T-helper 1 cell treated with Interleukin-12 subunit alpha and Interleukin-12 subunit beta and Interleukin-4 antibody, amounts not matched to agents 30 ng/mL and 1 ng/mL, for 36 hours (primary cell): ENCODE measurements around the gene MCF2L2. TPM values are rescaled to one million over a fixed set of nuclear protein-coding genes. Genes with fewer than 3 reads are reported as not detected.

ENCODE experiments used
- intact Hi-C: fragments of 100-400 bp; cut with micrococcal nuclease; formaldehyde crosslinking; loops from one replicate; pipeline ENCODE4 v1.15.1; 2024
- total RNA-seq: library from RNA; stranded (reverse); gene quantifications from 2 replicates; pipeline ENCODE4 v1.2.3, GENCODE V29; 2022

The MCF2L2 gene
- total RNA-seq, 1 donor from 2014 or later = 3.8 TPM

DNA sequence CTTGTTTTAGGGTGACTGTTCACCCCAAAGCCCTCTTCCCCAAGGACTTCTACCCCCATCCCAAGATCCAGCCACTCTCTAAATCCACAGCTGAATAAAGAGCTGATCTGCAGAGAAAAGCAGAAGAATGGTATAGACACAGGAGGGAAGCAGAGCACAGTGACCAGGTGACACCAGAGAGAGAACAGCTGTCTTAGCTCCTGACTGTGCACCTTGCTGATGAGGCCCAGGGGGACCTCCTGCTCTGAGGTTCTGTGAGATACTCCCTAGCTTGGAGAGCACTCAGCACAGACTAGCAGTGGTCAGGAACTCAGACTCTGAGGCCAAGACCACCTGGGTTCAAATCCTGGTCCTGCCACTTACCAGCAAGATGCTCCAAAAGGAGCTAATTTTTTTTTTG is 17.7 kb downstream of the MCF2L2 start:
- intact Hi-C loops = no loop called here

GRCh38 chr3:183410280-183410679 is 18.1 kb downstream of the MCF2L2 start:
- intact Hi-C loops = no loop called here

- intact Hi-C loops = no loop called here
These were observed 19.2 kb downstream of the MCF2L2 start for GRCh38 chr3:183409219-183409618.

DNA sequence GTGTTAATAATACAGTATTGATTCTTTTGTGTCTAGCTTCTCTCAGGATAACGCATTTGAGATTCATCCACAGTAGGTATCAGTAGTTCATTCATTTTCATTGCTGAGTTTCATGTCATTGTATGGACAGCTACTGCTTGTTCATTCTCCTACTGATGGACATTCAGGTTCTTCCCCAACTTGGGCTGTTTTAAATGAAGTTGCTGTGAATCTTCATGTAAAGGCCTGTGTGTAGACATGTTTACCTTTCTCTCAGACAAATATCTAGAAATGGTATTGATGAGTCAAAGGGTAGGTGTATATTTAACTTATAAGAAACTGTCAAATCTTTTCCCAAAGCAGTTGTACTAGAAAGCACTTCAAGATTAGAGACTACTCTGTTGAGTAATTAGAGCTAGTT is 26.7 kb downstream of the MCF2L2 start:
- intact Hi-C loops = no loop called here

GRCh38 chr3:183400352-183400751 is 28.1 kb downstream of the MCF2L2 start:
- intact Hi-C loops = no loop called here

- intact Hi-C loops = no loop called here
These were observed 31.6 kb downstream of the MCF2L2 start for GRCh38 chr3:183396662-183397391.

- intact Hi-C loops = no loop called here
These were observed 34.3 kb downstream of the MCF2L2 start for GRCh38 chr3:183394150-183394549.

GRCh38 chr3:183393625-183394024 is 34.8 kb downstream of the MCF2L2 start:
- intact Hi-C loops = no loop called here

- intact Hi-C loops = no loop called here
These were observed 36.0 kb downstream of the MCF2L2 start for GRCh38 chr3:183392186-183393034.

DNA sequence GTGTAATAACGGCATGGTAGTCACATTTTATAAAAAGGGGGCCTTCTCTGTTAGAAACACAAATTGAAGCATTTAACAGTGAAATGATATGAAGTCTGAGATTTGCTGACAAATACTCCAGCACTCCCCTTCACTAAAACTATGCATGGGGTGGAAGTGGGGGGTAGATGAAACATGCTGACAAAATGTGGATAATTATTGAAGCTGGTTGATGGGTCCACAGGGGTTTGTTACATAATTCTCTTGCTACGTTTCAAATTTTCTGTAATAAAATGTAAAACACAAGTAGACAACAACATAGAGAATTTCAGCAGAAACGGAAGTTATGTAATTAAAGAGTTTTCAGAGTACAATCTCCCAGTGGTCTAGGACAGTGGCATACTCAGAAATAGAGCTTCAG is 37.0 kb downstream of the MCF2L2 start:
- intact Hi-C loops = no loop called here

DNA sequence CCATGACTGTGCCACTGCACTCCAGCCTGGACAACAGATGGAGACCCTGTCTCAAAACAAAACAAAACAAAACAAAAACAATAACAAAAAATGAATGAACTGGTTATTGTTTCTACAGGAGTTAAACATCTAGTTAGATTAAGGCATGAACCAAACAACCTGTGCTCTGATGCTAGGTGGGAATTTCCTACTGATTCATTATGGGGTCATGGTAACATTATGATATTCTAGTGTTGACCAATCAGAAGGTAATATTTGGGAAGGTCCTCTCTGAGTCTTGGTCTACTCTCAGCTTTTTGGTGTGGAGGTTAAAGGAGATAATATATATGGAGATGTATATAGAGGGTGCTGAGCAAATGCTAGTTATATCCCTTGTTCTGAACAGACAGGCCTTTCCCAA is 37.6 kb downstream of the MCF2L2 start:
- intact Hi-C loops = no loop called here

GRCh38 chr3:183388213-183388895 is 40.1 kb downstream of the MCF2L2 start:
- intact Hi-C loops = loop anchor here (5.0 kb wide), 1 partner anchor 476 kb away; no protein-coding TSS in a partner anchor

DNA sequence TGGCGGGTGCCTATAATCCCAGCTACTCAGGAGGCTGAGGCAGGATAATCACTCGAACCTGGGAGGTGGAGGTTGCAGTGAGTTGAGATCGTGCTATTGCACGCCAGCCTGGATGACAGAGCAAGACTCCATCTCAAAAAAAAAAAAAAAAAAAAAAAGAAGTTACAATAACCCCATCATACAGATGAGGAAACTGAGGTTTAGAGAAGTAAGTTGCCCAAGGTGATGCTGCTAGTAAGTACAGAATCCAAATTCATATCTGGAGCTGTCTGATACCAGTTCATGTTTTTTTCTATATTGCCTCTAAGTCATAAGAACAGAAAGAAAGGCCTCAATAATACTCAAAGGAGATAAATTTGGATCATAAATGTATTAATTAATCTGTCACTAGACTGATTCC is 40.6 kb downstream of the MCF2L2 start:
- intact Hi-C loops = loop anchor here (5.0 kb wide), 1 partner anchor 475 kb away; no protein-coding TSS in a partner anchor

DNA sequence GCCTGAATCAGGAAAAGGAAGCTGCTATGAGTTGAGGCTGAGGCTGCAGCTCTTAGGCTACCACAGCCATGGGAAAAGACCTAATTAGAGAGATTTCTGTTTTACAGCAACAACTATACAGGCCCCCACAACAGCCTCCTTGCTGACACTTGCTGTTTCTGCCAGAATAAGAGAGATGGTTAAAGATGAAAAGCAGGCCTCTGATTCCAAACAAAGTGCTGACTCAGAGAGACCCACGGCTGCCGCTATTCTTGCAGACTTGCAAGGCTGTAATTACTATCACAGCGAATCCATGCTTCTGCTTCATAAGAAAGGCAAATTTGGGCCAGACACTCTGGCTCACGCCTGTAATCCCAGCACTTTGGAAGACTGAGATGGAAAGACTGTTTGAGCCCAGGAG is 41.8 kb downstream of the MCF2L2 start:
- intact Hi-C loops = loop anchor here (1.0 to 5.0 kb wide), 6 partner anchors 101 to 593 kb away; partner anchors contain the start of gene ATP11B

DNA sequence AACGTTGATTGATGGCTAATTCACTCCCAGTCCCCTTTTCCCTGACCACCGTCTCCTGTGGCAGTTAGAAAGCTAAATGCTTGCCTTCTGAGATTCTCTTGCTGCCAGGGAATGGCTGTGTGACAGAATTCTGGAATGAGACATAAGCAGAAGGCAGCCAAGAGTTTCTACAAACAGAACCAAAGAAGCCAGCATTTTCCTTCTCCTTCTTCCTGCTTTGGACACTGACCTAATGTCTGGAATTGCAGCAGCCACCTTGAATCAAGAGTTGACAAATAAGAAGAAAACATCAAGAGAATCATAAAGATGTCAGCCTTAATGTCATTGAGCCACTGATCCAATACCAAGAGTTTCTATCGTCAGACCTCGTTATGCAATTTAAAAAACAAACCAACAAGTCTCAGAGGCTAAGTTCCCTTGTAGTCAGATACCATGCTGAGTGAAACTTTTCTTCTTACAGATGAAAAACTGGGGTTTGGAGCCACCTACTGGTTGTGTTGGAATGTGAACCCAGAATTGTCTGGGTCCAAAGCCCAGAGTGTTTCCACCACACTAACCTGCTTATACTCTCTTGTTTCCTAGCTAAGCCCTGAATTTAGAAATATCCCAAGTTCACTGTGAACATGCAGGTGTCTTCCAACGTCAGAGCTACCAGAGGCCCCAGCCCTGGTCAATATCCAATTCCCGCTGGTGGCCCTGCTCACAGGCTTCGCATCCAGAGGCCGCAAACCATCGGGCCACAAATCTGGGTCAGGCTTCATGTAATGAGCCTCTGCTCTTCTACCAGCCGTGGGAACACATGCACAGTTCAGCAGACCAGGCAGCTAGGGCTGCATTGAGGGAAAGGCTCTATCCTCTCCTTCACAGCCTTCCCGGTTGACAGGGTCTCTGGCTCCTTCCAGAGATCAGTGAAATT is 42.5 kb downstream of the MCF2L2 start:
- intact Hi-C loops = loop anchor here (1.0 to 5.0 kb wide), 6 partner anchors 101 to 593 kb away; partner anchors contain the start of gene ATP11B

DNA sequence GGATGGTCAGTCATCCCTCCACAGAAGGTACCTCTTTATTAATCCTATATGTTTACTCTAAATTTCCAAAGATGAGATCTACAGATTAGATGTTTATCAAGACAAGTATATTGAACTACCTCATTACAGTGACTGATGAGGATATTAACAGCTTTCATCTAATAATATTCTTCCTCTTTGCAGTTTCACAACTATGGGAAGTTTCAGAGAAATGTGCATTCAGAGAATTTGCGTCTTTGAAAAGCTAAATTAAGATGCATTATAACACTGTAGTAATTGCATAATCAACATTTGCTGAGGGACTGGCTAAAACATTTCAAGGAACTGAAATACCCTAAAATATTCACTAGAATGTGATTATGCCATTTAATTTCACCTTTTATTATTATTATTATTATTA is 46.7 kb downstream of the MCF2L2 start:
- intact Hi-C loops = loop anchor here (1.0 to 2.0 kb wide), 6 partner anchors 95 to 667 kb away; no protein-coding TSS in a partner anchor

DNA sequence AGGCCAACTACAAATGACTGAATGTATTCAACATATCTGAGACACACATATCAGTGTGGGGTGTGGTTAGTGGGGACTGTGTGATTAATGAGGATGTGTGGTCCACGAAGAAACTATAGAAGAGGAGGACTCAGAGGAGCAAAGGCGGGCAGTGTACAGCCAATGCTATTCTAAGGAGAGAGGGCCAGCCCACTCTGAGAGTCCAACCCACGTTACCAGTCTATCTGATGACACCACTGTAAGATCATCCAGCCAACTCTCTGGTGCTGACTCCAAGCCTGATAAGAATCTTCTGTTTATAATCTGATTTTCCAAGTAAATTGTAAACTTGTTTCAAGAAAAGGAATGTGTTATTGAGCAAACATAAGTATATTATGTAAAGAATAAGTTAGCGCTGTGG is 47.2 kb downstream of the MCF2L2 start:
- intact Hi-C loops = no loop called here

DNA sequence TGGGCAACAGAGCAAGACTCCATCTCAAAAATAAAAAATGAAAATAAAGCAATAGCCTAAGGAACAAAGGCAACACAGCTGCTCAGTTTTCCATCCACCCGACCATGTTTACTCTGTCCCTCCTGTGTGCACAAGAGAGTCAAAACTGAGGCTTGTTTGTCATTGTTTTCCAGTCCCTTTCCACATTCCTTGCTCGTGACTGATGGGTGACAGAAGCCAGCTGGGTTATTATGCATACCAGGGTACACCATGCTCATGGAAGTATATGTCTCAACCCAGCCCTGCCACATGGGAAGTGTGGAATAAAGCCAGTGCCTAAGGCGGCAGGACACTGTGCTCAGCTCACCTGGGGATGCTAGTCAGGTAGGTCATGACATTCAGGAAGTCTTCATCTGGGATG is 49.5 kb downstream of the MCF2L2 start:
- intact Hi-C loops = no loop called here

- intact Hi-C loops = no loop called here
These were observed 49.9 kb downstream of the MCF2L2 start for GRCh38 chr3:183378545-183378944.

DNA sequence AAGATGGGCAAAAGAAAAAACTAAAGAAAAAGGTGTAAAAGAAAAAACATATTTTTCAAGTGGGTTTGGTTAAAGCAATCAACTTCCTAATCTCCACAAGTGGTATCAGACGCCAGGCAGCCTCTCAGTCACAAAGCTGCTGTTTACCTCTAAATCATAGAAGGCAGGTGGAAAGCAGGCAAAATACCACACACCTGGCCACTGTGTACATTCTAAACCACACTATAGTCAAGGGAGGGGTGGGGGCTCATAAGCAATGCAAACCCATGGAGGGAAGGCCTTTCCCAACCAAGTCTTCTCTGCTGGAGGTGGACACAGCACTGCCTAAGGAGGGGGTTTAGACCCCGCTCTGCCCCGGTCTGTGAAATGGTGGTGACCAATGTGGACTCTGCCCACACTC is 50.4 kb downstream of the MCF2L2 start:
- intact Hi-C loops = no loop called here
